Loucy (cell line): ENCODE measurements around the gene TMEM9.

Experiments
- H2AFZ ChIP-seq: fragments of 200-600 bp; sonication (generic); 2 replicates; pipeline ENCODE4 v1.6.0; 2016; ENCODE audit warnings: antibody characterized with exemption, mild to moderate bottlenecking, low read length, moderate library complexity
- H3F3A ChIP-seq: fragments of 200-600 bp; 2 replicates; pipeline ENCODE4 v1.6.0; 2016; ENCODE audit warnings: antibody characterized with exemption, low read depth, mild to moderate bottlenecking
- H3K27me3 ChIP-seq: fragments of 200-600 bp; sonication (generic); 2 replicates; pipeline ENCODE4 v1.6.1; 2014; ENCODE audit warnings: low read length, mild to moderate bottlenecking; ENCODE audit not compliant: insufficient read depth, poor library complexity, severe bottlenecking
- H3K36me3 ChIP-seq: fragments of 200-600 bp; sonication (generic); 2 replicates; pipeline ENCODE4 v1.6.1; 2016; ENCODE audit warnings: low read length; ENCODE audit not compliant: insufficient read depth
- H3K4me1 ChIP-seq: fragments of 200-600 bp; sonication (generic); 2 replicates; pipeline ENCODE4 v1.5.1; 2014; ENCODE audit warnings: low read length, mild to moderate bottlenecking; ENCODE audit not compliant: insufficient read depth, poor library complexity, severe bottlenecking
- H3K4me2 ChIP-seq: fragments of 200-600 bp; sonication (generic); 2 replicates; pipeline ENCODE4 v1.6.0; 2014; ENCODE audit warnings: antibody characterized with exemption, low read length, low read depth, mild to moderate bottlenecking; ENCODE audit not compliant: poor library complexity, severe bottlenecking
- H3K4me3 ChIP-seq: fragments of 200-600 bp; sonication (generic); 2 replicates; pipeline ENCODE4 v1.5.1; 2014; ENCODE audit warnings: low read length, mild to moderate bottlenecking, mixed read lengths; ENCODE audit not compliant: poor library complexity, severe bottlenecking
- H3K79me2 ChIP-seq: fragments of 200-600 bp; sonication (generic); 2 replicates; pipeline ENCODE4 v1.6.1; 2014; ENCODE audit warnings: low read length; ENCODE audit not compliant: insufficient read depth
- H3K9ac ChIP-seq: fragments of 200-600 bp; sonication (generic); 2 replicates; pipeline ENCODE4 v1.6.0; 2014; ENCODE audit warnings: mild to moderate bottlenecking, low read depth, low read length, moderate library complexity; ENCODE audit not compliant: poor library complexity, severe bottlenecking
- H3K9me2 ChIP-seq: fragments of 200-600 bp; sonication (generic); replicated peaks from 2 replicates; pipeline ENCODE4 v1.6.1; 2016; ENCODE audit warnings: low read depth, low read length, mixed read lengths
- H3K9me3 ChIP-seq: fragments of 200-600 bp; sonication (generic); 2 replicates; pipeline ENCODE4 v1.6.1; 2014; ENCODE audit warnings: mild to moderate bottlenecking, antibody characterized with exemption, low read length, low read depth; ENCODE audit not compliant: insufficient read depth
- H4K20me1 ChIP-seq: fragments of 200-600 bp; sonication (generic); 2 replicates; pipeline ENCODE4 v1.6.0; 2014; ENCODE audit warnings: antibody characterized with exemption, low read length, mild to moderate bottlenecking; ENCODE audit not compliant: insufficient read depth, poor library complexity, severe bottlenecking
- CTCF ChIP-seq: fragments of 200-600 bp; sonication (generic); conservative IDR thresholded peaks from 2 replicates; pipeline ENCODE4 v1.5.1; 2014; ENCODE audit warnings: mild to moderate bottlenecking, antibody characterized with exemption, low read length
- EZH2phosphoT487 ChIP-seq: fragments of 200-600 bp; IDR thresholded peaks from 2 replicates; pipeline ENCODE4 v1.6.1; 2018; ENCODE audit warnings: antibody characterized with exemption, mild to moderate bottlenecking, moderate library complexity, borderline replicate concordance

TMEM9 gene

GRCh38 chr1:201181323-201181722 is 27.0 kb upstream of the TMEM9 start:
- Histone ChIP-seq H4K20me1 (no peaks in the 10 kb centered on the region), H3K36me3 (no peaks in the 10 kb centered on the region), H3K4me2 (no peak overlapping the region), H3F3A (no peaks in the 10 kb centered on the region), H3K9ac (no peak overlapping the region), H3K79me2 (no peaks in the 10 kb centered on the region), H3K9me3 (no peaks in the 10 kb centered on the region), H3K4me3 (no peak overlapping the region), H3K4me1 (no peaks in the 10 kb centered on the region), H2AFZ (no peak overlapping the region), H3K9me2 (no peaks in the 10 kb centered on the region), H3K27me3 (no peaks in the 10 kb centered on the region)
- no peak for TF ChIP-seq CTCF

GRCh38 chr1:201180901-201181300 is 26.6 kb upstream of the TMEM9 start:
- peak overlapping the region; percentile 70; the same call in 1 of the 2 replicates for H2AFZ ChIP-seq
- no peak overlapping the region for H3K4me3 ChIP-seq
- TF ChIP-seq CTCF: no peak
- H3K27me3 ChIP-seq: no peaks in the 10 kb centered on the region
- H3K4me2 ChIP-seq: no peak overlapping the region
- H3F3A ChIP-seq: no peaks in the 10 kb centered on the region
- H3K9ac ChIP-seq: no peak overlapping the region
- no peaks in the 10 kb centered on the region for H3K9me2 ChIP-seq
- no peaks in the 10 kb centered on the region for H3K79me2 ChIP-seq
- H3K36me3 ChIP-seq: no peaks in the 10 kb centered on the region
- H4K20me1 ChIP-seq: no peaks in the 10 kb centered on the region
- H3K9me3 ChIP-seq: no peaks in the 10 kb centered on the region
- H3K4me1 ChIP-seq: no peaks in the 10 kb centered on the region

GRCh38 chr1:201180141-201180540 is 25.9 kb upstream of the TMEM9 start:
- Histone ChIP-seq H3K4me3 (no peak overlapping the region), H3K4me2 (no peak overlapping the region), H4K20me1 (no peaks in the 10 kb centered on the region), H3K79me2 (no peaks in the 10 kb centered on the region), H2AFZ (peak overlapping the region; percentile 70), H3K4me1 (no peaks in the 10 kb centered on the region), H3K9me3 (no peaks in the 10 kb centered on the region), H3F3A (no peaks in the 10 kb centered on the region), H3K9me2 (no peaks in the 10 kb centered on the region), H3K9ac (no peak overlapping the region), H3K36me3 (no peaks in the 10 kb centered on the region), H3K27me3 (no peaks in the 10 kb centered on the region)
- no peak for TF ChIP-seq CTCF

GRCh38 chr1:201178718-201179117 is 24.4 kb upstream of the TMEM9 start:
- Histone ChIP-seq H3K9me2 (no peaks in the 10 kb centered on the region), H3K27me3 (no peaks in the 10 kb centered on the region), H2AFZ (no peak overlapping the region)

More at GRCh38 chr1:201178718-201179117, 24.4 kb upstream of the TMEM9 start:
- H3K9me3 ChIP-seq: no peaks in the 10 kb centered on the region
- no peaks in the 10 kb centered on the region for H3K36me3 ChIP-seq
- no peaks in the 10 kb centered on the region for H3K79me2 ChIP-seq
- TF ChIP-seq EZH2phosphoT487 (no peak), CTCF (no peak)
- H3K4me2 ChIP-seq: no peak overlapping the region
- no peaks in the 10 kb centered on the region for H3F3A ChIP-seq
- no peaks in the 10 kb centered on the region for H3K4me1 ChIP-seq
- no peak overlapping the region for H3K9ac ChIP-seq
- H4K20me1 ChIP-seq: no peaks in the 10 kb centered on the region
- no peak overlapping the region for H3K4me3 ChIP-seq
